ENCODE results near the gene SUSD1. TPM values are rescaled to one million over a fixed set of nuclear protein-coding genes. Genes with fewer than 3 reads are reported as not detected.
A peak's percentile ranks its signal among the peaks of the same experiment; 100 is the strongest.

The SUSD1 gene
- total RNA-seq, 1 experiment from 2014 or later: 8.1 TPM

GRCh38 chr9:112218908-112219307 lies 43.8 kb upstream of the SUSD1 start:
- Histone ChIP-seq H3K56ac (ENCODE audit: insufficient read length, low read depth, low read length) (no peak overlapping the region), H3K4ac (ENCODE audit: low read depth, low read length) (no peak overlapping the region), H2BK20ac (ENCODE audit: low read depth, low read length, poor library complexity, severe bottlenecking) (no peak overlapping the region), H4K20me1 (ENCODE audit: control insufficient read depth, insufficient read depth, insufficient read length) (no peaks in the 10 kb centered on the region), H2BK5ac (ENCODE audit: insufficient read length, low read length) (no peak overlapping the region), H4K5ac (ENCODE audit: insufficient read length, low read depth, low read length) (no peak overlapping the region), H3T11ph (ENCODE audit: low read length) (no peak overlapping the region), H4K8ac (replicated peaks; ENCODE audit: insufficient read length, low read depth, low read length) (no peak overlapping the region), H2BK120ac (ENCODE audit: low read depth, low read length, poor library complexity, severe bottlenecking) (no peak overlapping the region), H2AFZ (ENCODE audit: low read length) (no peak overlapping the region), H3K9ac (ENCODE audit: extremely low read depth, insufficient read length, low read length) (no peak overlapping the region), H3K23ac (ENCODE audit: insufficient read length, low read depth, low read length) (no peak overlapping the region), H3K27ac (ENCODE audit: insufficient read length, low read depth, low read length) (no peak overlapping the region), H3K23me2 (ENCODE audit: insufficient read length, low read depth, low read length, poor library complexity, severe bottlenecking) (no peaks in the 10 kb centered on the region), H3K79me2 (ENCODE audit: insufficient read depth, low read length) (no peaks in the 10 kb centered on the region), H3K27me3 (ENCODE audit: insufficient read depth, low read length) (no peaks in the 10 kb centered on the region), H3K14ac (ENCODE audit: insufficient read depth, low read length) (no peak overlapping the region), H3K18ac (ENCODE audit: insufficient read length, low read depth, low read length) (no peak overlapping the region), H3K79me1 (ENCODE audit: insufficient read depth, low read depth, low read length, poor library complexity, severe bottlenecking) (no peaks in the 10 kb centered on the region), H3K4me1 (ENCODE audit: insufficient read depth, low read length) (no peaks in the 10 kb centered on the region; the same call in 1 of the 2 replicates), H2BK12ac (ENCODE audit: insufficient read length, low read depth, low read length) (no peak overlapping the region), H3K9me3 (ENCODE audit: control insufficient read depth, low read depth, low read length) (no peaks in the 10 kb centered on the region), H2BK15ac (ENCODE audit: low read depth, low read length) (no peak overlapping the region), H2AK5ac (ENCODE audit: insufficient read length, low read length) (no peak overlapping the region), H4K91ac (ENCODE audit: insufficient read length, low read depth, low read length) (no peak overlapping the region), H3K4me2 (ENCODE audit: insufficient read depth, insufficient read length, low read length) (no peak overlapping the region)
- DNase-seq: no peak
- peak overlapping the region in 1 of 3 experiments; percentile 24; a peak in 3 of 7 replicates for H3K27ac Mint-ChIP-seq
- no peaks in the 10 kb centered on the region for H3K9me3 Mint-ChIP-seq
- H3K4me3 Mint-ChIP-seq: no peak overlapping the region
- no peaks in the 10 kb centered on the region for H3K27me3 Mint-ChIP-seq (ENCODE audit: low read depth)
- peaks cover 8 to 16% (median 16%) of the 10 kb centered on the region in 3 experiments; a peak in 5 of 7 replicates for H3K36me3 Mint-ChIP-seq (ENCODE audit: insufficient read depth in 1 of 3, low read depth in 3 of 3)
- peaks cover 5 to 8% of the 10 kb centered on the region in 2 experiments for H3K4me1 Mint-ChIP-seq
- TF ChIP-seq CTCF (conservative IDR thresholded peaks at IDR 0.05): no peak
- WGBS (ENCODE audit: extremely low coverage, insufficient read length, low lambda C conversion rate): no CpG with 5 or more reads among the region's 3 CpGs
